Thymus (tissue), 11 donors: Measurements from ENCODE around the gene NRIP3. TPM values are rescaled to one million over a fixed set of nuclear protein-coding genes. Genes with fewer than 3 reads are reported as not detected.
A peak's percentile ranks its signal among the peaks of the same experiment; 100 is the strongest.
"Not testable (repeated sequence)": the region's sequence is repeated elsewhere in the genome, so short reads cannot be mapped to it uniquely, and the experiment has no call there.

Experiments
- DNase-seq, 9 donors: peaks; one replicate each; pipeline ENCODE4 v3.0.0-alpha.2; 2013; ENCODE audit warnings: low spot score in 9 of 9, low read depth in 6 of 9, missing footprints in 1 of 9
- H3K27ac ChIP-seq, 2 donors: one replicate each; pipeline ENCODE4 v1.5.1; 2013; ENCODE audit warnings: control low read depth in 1 of 2, low read depth in 1 of 2, low read length in 1 of 2, mild to moderate bottlenecking in 1 of 2, moderate library complexity in 1 of 2
- H3K27me3 ChIP-seq, 2 donors: one replicate each; pipeline ENCODE4 v1.5.1; 2013; ENCODE audit warnings: low read length in 1 of 2; ENCODE audit not compliant: control insufficient read depth in 2 of 2, insufficient read depth in 1 of 2
- H3K36me3 ChIP-seq, 2 donors: one replicate each; pipeline ENCODE4 v1.5.1; 2013; ENCODE audit warnings: low read length in 1 of 2, mild to moderate bottlenecking in 1 of 2, moderate library complexity in 1 of 2; ENCODE audit not compliant: control insufficient read depth in 2 of 2, insufficient read depth in 2 of 2
- H3K4me1 ChIP-seq, 2 donors: one replicate each; pipeline ENCODE4 v1.5.1; 2013; ENCODE audit warnings: low read length in 2 of 2; ENCODE audit not compliant: control insufficient read depth in 2 of 2, insufficient read depth in 2 of 2
- H3K4me3 ChIP-seq, 2 donors: one replicate each; pipeline ENCODE4 v1.5.1; 2013; ENCODE audit warnings: low read length in 2 of 2, control low read depth in 1 of 2, mild to moderate bottlenecking in 1 of 2
- H3K9me3 ChIP-seq, 2 donors: one replicate each; pipeline ENCODE4 v1.5.1; 2013; ENCODE audit warnings: low read length in 1 of 2, mild to moderate bottlenecking in 1 of 2; ENCODE audit not compliant: control insufficient read depth in 2 of 2, insufficient read depth in 1 of 2
- WGBS: extraction: QIAGEN DNeasy Blood & Tissue Kit; methylation state at CpG from one replicate; pipeline ENCODE4 v1.1.7; 2013; 5-methylcytosine and 5-hydroxymethylcytosine counted together
- polyA plus RNA-seq: library from polyadenylated mRNA; stranded (reverse); fragments of 200-250 nt; gene quantifications from one replicate; pipeline ENCODE4 v1.2.3, GENCODE V29; 2013
- total RNA-seq: library from RNA; stranded (reverse); fragments of 120-200 nt; gene quantifications from one replicate; pipeline ENCODE4 v1.2.4, GENCODE V29; 2013
- donor health status: healthy.

Gene NRIP3
- total and polyA plus RNA-seq, 2 donors: 0.80 to 1.2 TPM

GRCh38 chr11:8948886-8949285 lies 54.9 kb downstream of the NRIP3 start:
- H3K27me3 ChIP-seq: no peaks in the 10 kb centered on the region
- no peaks in the 10 kb centered on the region for H3K9me3 ChIP-seq
- H3K36me3 ChIP-seq: peaks cover 12 to 18% of the 10 kb centered on the region in 2 donors
- 80% methylated on average over 3 of the region's 3 CpGs for WGBS
- H3K4me3 ChIP-seq: no peak overlapping the region
- H3K4me1 ChIP-seq: no peaks in the 10 kb centered on the region
- no peak for DNase-seq
- no peak overlapping the region for H3K27ac ChIP-seq

- H3K36me3 ChIP-seq: peaks cover 9 to 18% of the 10 kb centered on the region in 2 donors
- no peaks in the 10 kb centered on the region for H3K27me3 ChIP-seq
- no peak overlapping the region for H3K4me3 ChIP-seq
- H3K27ac ChIP-seq: no peak overlapping the region
- WGBS: 89% methylated on average over 4 of the region's 4 CpGs
- DNase-seq: peak in 1 of 9 donors; percentile 32
- H3K9me3 ChIP-seq: no peaks in the 10 kb centered on the region
- H3K4me1 ChIP-seq: no peaks in the 10 kb centered on the region
These were observed 56.4 kb downstream of the NRIP3 start for GRCh38 chr11:8947230-8947943.

GRCh38 chr11:8942518-8943066 lies 61.2 kb downstream of the NRIP3 start, which contains the start of gene ASCL3:
TSS of gene ASCL3 (minus strand) at chr11:8943016. CDS start at chr11:8938161, 4,855 bp downstream.
- WGBS: 87% methylated on average over 5 of the region's 5 CpGs
- no peak for DNase-seq
- no peak within 1 kb of the TSS for H3K4me3 ChIP-seq
- no peak within 1 kb of the TSS for H3K27ac ChIP-seq
- no peaks in the 10 kb centered on the region for H3K9me3 ChIP-seq
- no peaks in the 10 kb centered on the region for H3K27me3 ChIP-seq
- peaks cover 4% of the 10 kb centered on the region in 2 donors for H3K36me3 ChIP-seq
- no peaks in the 10 kb centered on the region for H3K4me1 ChIP-seq

- no peak overlapping the region for H3K27ac ChIP-seq
- DNase-seq: no peak
- no peaks in the 10 kb centered on the region for H3K36me3 ChIP-seq
- H3K4me3 ChIP-seq: no peak overlapping the region
- H3K4me1 ChIP-seq: no peaks in the 10 kb centered on the region
- no peaks in the 10 kb centered on the region for H3K27me3 ChIP-seq
- WGBS: 96% methylated on average over 8 of the region's 8 CpGs
- no peaks in the 10 kb centered on the region for H3K9me3 ChIP-seq
These were observed 62.3 kb downstream of the NRIP3 start for GRCh38 chr11:8941341-8942103.

- 97% methylated on average over 14 of the region's 14 CpGs for WGBS
These were observed 66.1 kb downstream of the NRIP3 start for GRCh38 chr11:8937659-8938058.

GRCh38 chr11:8937159-8937558 lies 66.6 kb downstream of the NRIP3 start:
- Histone ChIP-seq H3K4me3 (no peak overlapping the region), H3K9me3 (no peaks in the 10 kb centered on the region), H3K27ac (peak overlapping the region in 1 of 2 donors; percentile 35), H3K4me1 (peaks cover 0 to 6% of the 10 kb centered on the region in 2 donors), H3K27me3 (no peaks in the 10 kb centered on the region), H3K36me3 (no peaks in the 10 kb centered on the region)
- 97% methylated on average over 10 of the region's 10 CpGs for WGBS
- DNase-seq: no peak

More at GRCh38 chr11:8937659-8938058, 66.1 kb downstream of the NRIP3 start:
- H3K4me1 ChIP-seq: peaks cover 0 to 6% of the 10 kb centered on the region in 2 donors
- H3K27me3 ChIP-seq: no peaks in the 10 kb centered on the region
- H3K27ac ChIP-seq: peak overlapping the region in 1 of 2 donors; percentile 35
- no peaks in the 10 kb centered on the region for H3K9me3 ChIP-seq
- H3K4me3 ChIP-seq: no peak overlapping the region
- no peaks in the 10 kb centered on the region for H3K36me3 ChIP-seq
- no peak for DNase-seq

- WGBS: 96% methylated on average over 2 of the region's 2 CpGs
- H3K27ac ChIP-seq, H3K36me3 ChIP-seq, DNase-seq, H3K9me3 ChIP-seq, H3K4me3 ChIP-seq, H3K4me1 ChIP-seq, H3K27me3 ChIP-seq: not testable (repeated sequence)
These were observed 68.0 kb downstream of the NRIP3 start for GRCh38 chr11:8935789-8936188.

GRCh38 chr11:8934742-8935488 lies 68.9 kb downstream of the NRIP3 start:
- 88% methylated on average over 14 of the region's 14 CpGs for WGBS
- no peaks in the 10 kb centered on the region for H3K9me3 ChIP-seq
- DNase-seq: peak in 1 of 9 donors; percentile 25

More at GRCh38 chr11:8934742-8935488, 68.9 kb downstream of the NRIP3 start:
- Histone ChIP-seq H3K27me3 (no peaks in the 10 kb centered on the region), H3K36me3 (no peaks in the 10 kb centered on the region), H3K4me1 (peaks cover 0 to 6% of the 10 kb centered on the region in 2 donors), H3K4me3 (no peak overlapping the region), H3K27ac (peak overlapping the region; percentile 22 to 36)
